HepG2 (cell line): ENCODE results near the gene GPX2. TPM values are rescaled to one million over a fixed set of nuclear protein-coding genes. Genes with fewer than 3 reads are reported as not detected.

ENCODE experiments used
- ATAC-seq: fragments of 200-7000 bp; cut with Tn5 transposase; 3 replicates; pipeline ENCODE4 v1.9.1; 2020; ENCODE audit warnings: mild to moderate bottlenecking, moderate library complexity
- BruUV-seq: library from RNA; stranded (reverse); fragments of 400-500 nt; replicated peaks from 2 replicates; lab custom pipeline; 2021; lab: Mats Ljungman, UMichigan
- CTCF ChIA-PET: fragments of 300-600 bp; formaldehyde crosslinking; extraction: SDS; loops from one replicate; lab custom pipeline; 2021; ENCODE audit warnings: low total read pairs, inconsistent platforms, low intra/inter-chr PET ratio; lab: Yijun Ruan, JAX
- POLR2A ChIA-PET: fragments of 350-600 bp; sonication (Branson Sonifier 250); formaldehyde crosslinking; loops from one replicate; lab custom pipeline; 2020; ENCODE audit warnings: antibody characterized with exemption, inconsistent platforms; lab: Yijun Ruan, JAX
- DNase-seq: peaks from one replicate; pipeline ENCODE4 v3.0.0-alpha.2; 2015; ENCODE audit warnings: low spot score
- FAIRE-seq: peaks from 3 replicates; lab custom pipeline; 2011; peaks lifted over from hg19 to GRCh38; lab: Jason Lieb, UNC
- H2AFZ ChIP-seq: one replicate; pipeline ENCODE4 v1.6.1; 2011; ENCODE audit warnings: low read length, inconsistent platforms
- H3K27ac ChIP-seq: fragments of 300-600 bp; 3 replicates; pipeline ENCODE4 v1.8.0; 2011; ENCODE audit warnings: mixed run types, mild to moderate bottlenecking, mixed read lengths, low read length, inconsistent platforms; ENCODE audit not compliant: insufficient read depth; ENCODE audit errors: extremely low read length
- H3K27me3 ChIP-seq, 2 experiments: fragments of 200-600 bp in 1 of 2; 2 replicates in 1 of 2; 3 replicates in 1 of 2; pipeline versions ENCODE4 v1.6.0 to v1.8.0; 2011; ENCODE audit warnings: low read length in 2 of 2, mild to moderate bottlenecking in 2 of 2, moderate library complexity in 2 of 2, inconsistent platforms in 1 of 2; ENCODE audit not compliant: insufficient read depth in 2 of 2, control insufficient read depth in 1 of 2
- H3K36me3 ChIP-seq, 2 experiments: fragments of 200-600 bp in 1 of 2; replicated peaks in 1 of 2; 2 replicates in 1 of 2; 3 replicates in 1 of 2; pipeline versions ENCODE4 v1.5.1 to v1.8.0; 2011; ENCODE audit warnings: low read length in 2 of 2, inconsistent platforms in 1 of 2; ENCODE audit not compliant: insufficient read depth in 2 of 2, control insufficient read depth in 1 of 2
- H3K4me1 ChIP-seq: 2 replicates; pipeline ENCODE4 v1.5.1; 2012; ENCODE audit warnings: low read length, inconsistent platforms; ENCODE audit not compliant: insufficient read depth
- H3K4me2 ChIP-seq: 2 replicates; pipeline ENCODE4 v1.6.0; 2011; ENCODE audit warnings: low read depth, low read length, inconsistent platforms
- H3K4me3 ChIP-seq, 3 experiments: fragments of 200-600 bp in 1 of 3; sonication (generic), shearing (Covaris generic) in 1 of 3; replicated peaks in 1 of 3; 2 replicates each; pipeline ENCODE4 v1.5.1; 2011 to 2016; ENCODE audit warnings: low read length in 3 of 3, inconsistent platforms in 2 of 3, low read depth in 2 of 3, mild to moderate bottlenecking in 2 of 3, control low read depth in 1 of 3, mixed read lengths in 1 of 3; ENCODE audit not compliant: insufficient read depth in 1 of 3
- H3K79me2 ChIP-seq: one replicate; pipeline ENCODE4 v1.6.1; 2011; ENCODE audit warnings: low read length, inconsistent platforms; ENCODE audit not compliant: insufficient read depth
- H3K9ac ChIP-seq: 2 replicates; pipeline ENCODE4 v1.6.0; 2011; ENCODE audit warnings: mild to moderate bottlenecking, low read depth, low read length, inconsistent platforms; ENCODE audit not compliant: insufficient read depth
- H3K9me3 ChIP-seq: 2 replicates; pipeline ENCODE4 v1.5.1; 2012; ENCODE audit warnings: mild to moderate bottlenecking, low read length
- H4K20me1 ChIP-seq: 2 replicates; pipeline ENCODE4 v1.6.0; 2011; ENCODE audit warnings: inconsistent platforms, mild to moderate bottlenecking, low read length, moderate library complexity; ENCODE audit not compliant: insufficient read depth
- AGO1 ChIP-seq: fragments of 200-400 bp; formaldehyde crosslinking; IDR thresholded peaks from 2 replicates; pipeline ENCODE4 v1.6.1; 2017; ENCODE audit warnings: mild to moderate bottlenecking, low read depth, low read length, moderate library complexity; ENCODE audit not compliant: poor library complexity, severe bottlenecking
- ARNT ChIP-seq: fragments of 450-650 bp; IDR thresholded peaks from 2 replicates; pipeline ENCODE4 v1.6.1; 2017
- HOXA5 ChIP-seq: sonication (generic); formaldehyde crosslinking; IDR thresholded peaks from 2 replicates; pipeline ENCODE4 v1.4.0; 2020; ENCODE audit warnings: missing genetic modification reagents
- ISX ChIP-seq: sonication (generic); formaldehyde crosslinking; conservative IDR thresholded peaks from 2 replicates; pipeline ENCODE4 v1.5.0; 2020; ENCODE audit warnings: missing genetic modification reagents
- JUN ChIP-seq: sonication (generic); formaldehyde crosslinking; IDR thresholded peaks from 2 replicates; pipeline ENCODE4 v1.4.0; 2020; ENCODE audit warnings: mild to moderate bottlenecking, missing genetic modification reagents
- KDM5B ChIP-seq: sonication (generic); formaldehyde crosslinking; IDR thresholded peaks from 2 replicates; pipeline ENCODE4 v1.4.0; 2020; ENCODE audit warnings: missing genetic modification reagents, mild to moderate bottlenecking, borderline replicate concordance
- KLF6 ChIP-seq: IDR thresholded peaks from 2 replicates; pipeline ENCODE4 v1.8.0; 2016; ENCODE audit warnings: missing biosample characterization, missing genetic modification reagents
- MTA3 ChIP-seq: sonication (generic); formaldehyde crosslinking; IDR thresholded peaks from 2 replicates; pipeline ENCODE4 v1.4.0; 2020; ENCODE audit warnings: missing genetic modification reagents
- POLR2A ChIP-seq, 2 experiments: IDR thresholded peaks; 2 replicates each; pipeline ENCODE4 v1.6.1; 2011; ENCODE audit warnings: low read depth in 2 of 2, low read length in 2 of 2, mild to moderate bottlenecking in 1 of 2, moderate library complexity in 1 of 2; ENCODE audit not compliant: insufficient read depth in 1 of 2
- POLR2AphosphoS5 ChIP-seq: IDR thresholded peaks from 2 replicates; pipeline ENCODE4 v1.6.1; 2012; ENCODE audit warnings: low read depth, low read length
- RBM22 ChIP-seq: fragments of 200-400 bp; formaldehyde crosslinking; optimal IDR thresholded peaks from 2 replicates; pipeline ENCODE3; 2017; ENCODE audit warnings: mild to moderate bottlenecking, low read length, moderate library complexity
- RFX5 ChIP-seq: IDR thresholded peaks from 2 replicates; pipeline ENCODE4 v1.6.1; 2011; ENCODE audit warnings: low read depth, low read length, improper control_type of control experiment
- SMARCE1 ChIP-seq: fragments of 450-650 bp; IDR thresholded peaks from 2 replicates; pipeline ENCODE4 v1.6.1; 2017; ENCODE audit warnings: borderline replicate concordance
- U2AF1 ChIP-seq: fragments of 200-400 bp; formaldehyde crosslinking; optimal IDR thresholded peaks from 2 replicates; pipeline ENCODE3; 2017; ENCODE audit warnings: mild to moderate bottlenecking, low read depth, low read length
- XRCC5 ChIP-seq: fragments of 200-400 bp; formaldehyde crosslinking; optimal IDR thresholded peaks from 2 replicates; pipeline ENCODE3; 2017; ENCODE audit warnings: mild to moderate bottlenecking, low read length
- ZBTB20 ChIP-seq: sonication (generic); formaldehyde crosslinking; IDR thresholded peaks from 2 replicates; pipeline ENCODE4 v1.8.1; 2023; ENCODE audit warnings: missing genetic modification reagents, low read depth, mild to moderate bottlenecking, borderline replicate concordance
- ZNF121 ChIP-seq: sonication (generic); formaldehyde crosslinking; IDR thresholded peaks from 2 replicates; pipeline ENCODE4 v1.5.0; 2020; ENCODE audit warnings: mild to moderate bottlenecking, missing genetic modification reagents
- ZNF333 ChIP-seq: sonication (generic); formaldehyde crosslinking; IDR thresholded peaks from 2 replicates; pipeline ENCODE4 v1.4.0; 2020; ENCODE audit warnings: mild to moderate bottlenecking, missing genetic modification reagents, borderline replicate concordance
- ZNF446 ChIP-seq: sonication (generic); formaldehyde crosslinking; IDR thresholded peaks from 2 replicates; pipeline ENCODE4 v1.5.0; 2020; ENCODE audit warnings: mild to moderate bottlenecking, missing genetic modification reagents
- ZNF7 ChIP-seq: IDR thresholded peaks from 2 replicates; pipeline ENCODE4 v1.6.1; 2016; ENCODE audit warnings: missing biosample characterization, missing genetic modification reagents
- ZNF724P ChIP-seq: sonication (generic); formaldehyde crosslinking; IDR thresholded peaks from 2 replicates; pipeline ENCODE4 v1.8.0; 2022; ENCODE audit warnings: missing genetic modification reagents, borderline replicate concordance
- WGBS: methylation state at CpG from one replicate; pipeline ENCODE4 v1.1.6; 2017; ENCODE audit warnings: low lambda C conversion rate; 5-methylcytosine and 5-hydroxymethylcytosine counted together
- in situ Hi-C: cut with HindIII; loops from 2 replicates; pipeline ENCODE4 v1.10.0; 2017; ENCODE audit warnings: low pct_unique_long_range_greater_than_20kb; ENCODE audit not compliant: extremely low pct_ligation_motif_present
- intact Hi-C: fragments of 100-400 bp; cut with micrococcal nuclease; formaldehyde crosslinking; loops from one replicate; pipeline ENCODE4 v1.10.0; 2022; ENCODE audit not compliant: unreplicated experiment
- polyA plus RNA-seq, 8 experiments: library from polyadenylated mRNA; depleted of rRNA in 3 of 8; stranded (reverse) in 7 of 8; unstranded in 1 of 8; fragments of >200 nt; fragmentation: Illumina TruSeq in 4 of 8; extraction: Trizol in 4 of 8; gene quantifications; 2 replicates each; pipeline versions ENCODE4 v1.2.1 to v1.2.3, GENCODE V29; 2011 to 2016; ENCODE audit warnings: low read depth in 4 of 8, missing spikeins in 1 of 8, mixed read lengths in 1 of 8; ENCODE audit not compliant: insufficient read depth in 1 of 8
- total RNA-seq, 5 experiments: library from RNA; depleted of rRNA; stranded (reverse); fragments of >200 nt; fragmentation: Illumina TruSeq; extraction: Trizol; gene quantifications; 2 replicates each; pipeline ENCODE4 v1.2.3, GENCODE V29; 2016; ENCODE audit warnings: low read depth in 1 of 5
- TF ChIP-seq, protein P1 (sequence below): sonication (generic); formaldehyde crosslinking; IDR thresholded peaks from 2 replicates; pipeline ENCODE4 v1.5.1; 2020; ENCODE audit warnings: missing genetic modification reagents, mild to moderate bottlenecking, borderline replicate concordance
- TF ChIP-seq, protein P2 (sequence below), 2 experiments: fragments of 450-650 bp in 1 of 2; sonication (generic) in 1 of 2; formaldehyde crosslinking; IDR thresholded peaks; 2 replicates each; pipeline versions ENCODE4 v1.5.0 to v1.8.0; 2020 to 2022; ENCODE audit warnings: mild to moderate bottlenecking in 1 of 2, missing genetic modification reagents in 1 of 2
- TF ChIP-seq, protein P3 (sequence below): sonication (generic); formaldehyde crosslinking; IDR thresholded peaks from 2 replicates; pipeline ENCODE4 v1.5.0; 2020; ENCODE audit warnings: missing genetic modification reagents

The GPX2 gene
- total and polyA plus RNA-seq, 2 of the 13 experiments (the other 11 are each of a cell fraction or from before 2014, with no cell fraction given), result 526 to 674 TPM

DNA sequence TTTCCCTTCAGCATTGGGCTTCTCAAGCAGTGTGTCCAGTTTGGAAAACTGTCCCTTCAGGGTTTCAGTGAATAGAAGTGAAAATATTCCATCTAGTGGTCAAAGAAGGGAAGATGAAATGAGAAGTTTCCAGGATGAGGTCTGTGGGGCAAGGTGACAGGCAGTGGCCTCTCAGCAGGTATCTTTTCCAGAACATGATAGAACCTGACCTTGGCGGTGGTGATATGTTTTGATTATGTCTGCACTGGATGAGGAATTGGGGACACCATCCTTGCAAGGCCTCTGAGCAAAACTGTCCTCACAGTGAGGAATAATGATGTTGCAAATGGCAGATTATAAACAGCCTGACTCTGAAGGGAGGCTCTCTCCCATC is 4.7 kb downstream of the GPX2 start:
- Histone ChIP-seq H2AFZ (no peak overlapping the region), H3K36me3 (peaks cover 3 to 8% of the 10 kb centered on the region in 2 experiments; a peak in 4 of 5 replicates), H3K27me3 (no peaks in the 10 kb centered on the region; a peak in 1 of 5 replicates), H3K9ac (no peak overlapping the region), H3K4me2 (no peak overlapping the region), H4K20me1 (no peaks in the 10 kb centered on the region; the same call in 1 of the 2 replicates), H3K9me3 (no peaks in the 10 kb centered on the region), H3K4me3 (no peak overlapping the region), H3K79me2 (peaks cover 28% of the 10 kb centered on the region), H3K27ac (peak overlapping the region; percentile 0), H3K4me1 (peaks cover 63% of the 10 kb centered on the region)
- ChIA-PET CTCF (interaction anchor here (1.3 kb wide), 1 partner anchor 115 kb away, joined by 3 read pairs; no protein-coding TSS in a partner anchor), POLR2A (interaction anchor here (1.2 to 2.6 kb wide), 3 partner anchors 11 to 550 kb away, joined by 3 to 31 read pairs (median 4); partner anchors contain the start of gene FNTB)
- no TSS peak for BruUV-seq
- DNase-seq (peak; percentile 63), ATAC-seq (peak; percentile 18), FAIRE-seq (peak; percentile 64)
- in situ Hi-C loops (no loop called here), intact Hi-C loops (loop anchor here (1.0 to 10.0 kb wide), 2 partner anchors 24 to 233 kb away; partner anchors contain the start of genes CHURC1 and PLEKHG3)
- 56% methylated on average over 1 of the region's 1 CpG for WGBS
- TF ChIP-seq ARNT, result no peak
- no peak for TF ChIP-seq ISX (CRISPR knock-in tag)
- no peak for TF ChIP-seq SMARCE1
- TF ChIP-seq JUN (CRISPR knock-in tag), result no peak
- TF ChIP-seq ZNF7 (CRISPR knock-in tag), result no peak
- TF ChIP-seq HOXA5 (CRISPR knock-in tag), result no peak
- 0 out of 4 replicates have a peak, but pooled peaks of 1 of the 2 experiments have one; percentile 34 for TF ChIP-seq POLR2A (IDR thresholded peaks at IDR 0.05; ENCODE audit: insufficient read depth in 1 of 2, low read depth in 2 of 2, low read length in 2 of 2)
- TF ChIP-seq, protein P1, sequence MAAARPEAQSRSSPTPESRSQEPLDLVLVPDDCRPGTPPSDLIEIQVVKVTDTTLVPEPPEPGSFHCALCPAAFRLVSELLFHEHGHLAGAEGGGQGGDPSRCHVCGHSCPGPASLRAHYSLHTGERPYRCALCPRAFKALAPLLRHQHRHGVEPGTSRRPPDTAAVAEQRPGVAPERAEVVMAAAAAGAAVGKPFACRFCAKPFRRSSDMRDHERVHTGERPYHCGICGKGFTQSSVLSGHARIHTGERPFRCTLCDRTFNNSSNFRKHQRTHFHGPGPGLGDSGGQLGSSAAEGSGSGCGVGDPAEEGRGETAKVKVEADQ (CRISPR knock-in tag), result no peak
- TF ChIP-seq ZNF724P (CRISPR knock-in tag), result no peak
- TF ChIP-seq AGO1, result peak; percentile 45
- TF ChIP-seq, protein P2, sequence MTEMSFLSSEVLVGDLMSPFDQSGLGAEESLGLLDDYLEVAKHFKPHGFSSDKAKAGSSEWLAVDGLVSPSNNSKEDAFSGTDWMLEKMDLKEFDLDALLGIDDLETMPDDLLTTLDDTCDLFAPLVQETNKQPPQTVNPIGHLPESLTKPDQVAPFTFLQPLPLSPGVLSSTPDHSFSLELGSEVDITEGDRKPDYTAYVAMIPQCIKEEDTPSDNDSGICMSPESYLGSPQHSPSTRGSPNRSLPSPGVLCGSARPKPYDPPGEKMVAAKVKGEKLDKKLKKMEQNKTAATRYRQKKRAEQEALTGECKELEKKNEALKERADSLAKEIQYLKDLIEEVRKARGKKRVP (CRISPR knock-in tag; IDR thresholded peaks at IDR 0.05), result no peak
- TF ChIP-seq KDM5B, result no peak
- TF ChIP-seq KLF6 (CRISPR knock-in tag), result no peak
- TF ChIP-seq ZNF333 (CRISPR knock-in tag), result no peak
- TF ChIP-seq, protein P3, sequence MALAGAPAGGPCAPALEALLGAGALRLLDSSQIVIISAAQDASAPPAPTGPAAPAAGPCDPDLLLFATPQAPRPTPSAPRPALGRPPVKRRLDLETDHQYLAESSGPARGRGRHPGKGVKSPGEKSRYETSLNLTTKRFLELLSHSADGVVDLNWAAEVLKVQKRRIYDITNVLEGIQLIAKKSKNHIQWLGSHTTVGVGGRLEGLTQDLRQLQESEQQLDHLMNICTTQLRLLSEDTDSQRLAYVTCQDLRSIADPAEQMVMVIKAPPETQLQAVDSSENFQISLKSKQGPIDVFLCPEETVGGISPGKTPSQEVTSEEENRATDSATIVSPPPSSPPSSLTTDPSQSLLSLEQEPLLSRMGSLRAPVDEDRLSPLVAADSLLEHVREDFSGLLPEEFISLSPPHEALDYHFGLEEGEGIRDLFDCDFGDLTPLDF (CRISPR knock-in tag), result no peak
- TF ChIP-seq RBM22, result peak; percentile 96
- no peak for TF ChIP-seq XRCC5
- no peak for TF ChIP-seq RFX5
- peak; percentile 17 for TF ChIP-seq U2AF1
- no peak for TF ChIP-seq ZNF446 (CRISPR knock-in tag)
- TF ChIP-seq POLR2AphosphoS5, result peak; percentile 12; the same call in 1 of the 2 replicates
- no peak for TF ChIP-seq ZNF121 (CRISPR knock-in tag)
- TF ChIP-seq ZBTB20 (CRISPR knock-in tag), result no peak
- no peak for TF ChIP-seq MTA3 (CRISPR knock-in tag)
